MM.1S (cell line): Measurements from ENCODE around the gene SMAD7.

Experiments used
- DNase-seq: peaks from one replicate; pipeline ENCODE4 v3.0.0-alpha.2; 2015
- H2AFZ ChIP-seq: fragments of 300-600 bp; sonication (generic); 2 replicates; pipeline ENCODE4 v1.6.0; 2016; ENCODE audit warnings: antibody characterized with exemption, low read length
- H3F3A ChIP-seq: fragments of 300-600 bp; sonication (generic); 2 replicates; pipeline ENCODE4 v1.6.1; 2016; ENCODE audit warnings: mild to moderate bottlenecking, antibody characterized with exemption, low read length, moderate library complexity, mixed read lengths; ENCODE audit not compliant: insufficient read depth
- H3K27ac ChIP-seq: fragments of 300-600 bp; sonication (generic); 2 replicates; pipeline ENCODE4 v1.5.1; 2016; ENCODE audit warnings: mild to moderate bottlenecking, low read length
- H3K27me3 ChIP-seq: fragments of 300-600 bp; sonication (generic); replicated peaks from 2 replicates; pipeline ENCODE4 v1.6.0; 2016; ENCODE audit warnings: low read length; ENCODE audit not compliant: insufficient read depth
- H3K36me3 ChIP-seq: fragments of 300-600 bp; sonication (generic); replicated peaks from 2 replicates; pipeline ENCODE4 v1.6.1; 2016; ENCODE audit warnings: mild to moderate bottlenecking, low read length, mixed read lengths; ENCODE audit not compliant: insufficient read depth
- H3K4me1 ChIP-seq: fragments of 300-600 bp; sonication (generic); 2 replicates; pipeline ENCODE4 v1.6.1; 2016; ENCODE audit warnings: low read length, mixed read lengths
- H3K4me2 ChIP-seq: fragments of 300-600 bp; sonication (generic); 2 replicates; pipeline ENCODE4 v1.6.0; 2016; ENCODE audit warnings: low read depth, low read length
- H3K4me3 ChIP-seq: fragments of 300-600 bp; sonication (generic); 2 replicates; pipeline ENCODE4 v1.5.1; 2016; ENCODE audit warnings: low read length, mixed read lengths
- H3K79me2 ChIP-seq: fragments of 300-600 bp; sonication (generic); 2 replicates; pipeline ENCODE4 v1.6.1; 2016; ENCODE audit warnings: mixed run types, low read length, mixed read lengths
- H3K9ac ChIP-seq: fragments of 300-600 bp; sonication (generic); 2 replicates; pipeline ENCODE4 v1.6.1; 2016; ENCODE audit warnings: low read length, mixed read lengths
- H3K9me2 ChIP-seq: fragments of 300-600 bp; sonication (generic); replicated peaks from 2 replicates; pipeline ENCODE4 v1.6.1; 2016; ENCODE audit warnings: mild to moderate bottlenecking, low read length, mixed read lengths; ENCODE audit not compliant: insufficient read depth
- H3K9me3 ChIP-seq: fragments of 300-600 bp; sonication (generic); replicated peaks from 2 replicates; pipeline ENCODE4 v1.6.1; 2016; ENCODE audit warnings: mild to moderate bottlenecking, low read length, mixed read lengths; ENCODE audit not compliant: insufficient read depth
- H4K20me1 ChIP-seq: fragments of 300-600 bp; sonication (generic); 2 replicates; pipeline ENCODE4 v1.6.1; 2016; ENCODE audit warnings: mild to moderate bottlenecking, low read length, moderate library complexity, mixed read lengths; ENCODE audit not compliant: insufficient read depth
- CTCF ChIP-seq: fragments of 300-600 bp; sonication (generic); IDR thresholded peaks from 2 replicates; pipeline ENCODE4 v1.5.1; 2016; ENCODE audit warnings: antibody characterized with exemption, low read length, mixed read lengths
- EZH2 ChIP-seq: fragments of 300-600 bp; sonication (generic); optimal IDR thresholded peaks from 2 replicates; pipeline ENCODE3; 2017; ENCODE audit warnings: low read depth, mild to moderate bottlenecking, antibody characterized with exemption, low read length, mixed read lengths
- EZH2phosphoT487 ChIP-seq: fragments of 300-600 bp; sonication (generic); IDR thresholded peaks from 2 replicates; pipeline ENCODE4 v1.6.1; 2018; ENCODE audit warnings: antibody characterized with exemption, low read length

SMAD7 gene

GRCh38 chr18:48958951-48959350 is 8.2 kb upstream of the SMAD7 start:
- Histone ChIP-seq H3K36me3 (no peaks in the 10 kb centered on the region), H4K20me1 (no peaks in the 10 kb centered on the region), H3K4me2 (no peak overlapping the region), H3K27ac (no peak overlapping the region), H3K9ac (no peak overlapping the region), H3K27me3 (no peaks in the 10 kb centered on the region), H3K9me3 (no peaks in the 10 kb centered on the region), H3F3A (no peaks in the 10 kb centered on the region), H2AFZ (no peak overlapping the region), H3K4me3 (no peak overlapping the region), H3K4me1 (peaks cover 11% of the 10 kb centered on the region), H3K9me2 (no peaks in the 10 kb centered on the region), H3K79me2 (no peaks in the 10 kb centered on the region)
- DNase-seq, result no peak
- TF ChIP-seq EZH2 (no peak), EZH2phosphoT487 (no peak), CTCF (no peak)

- H3K27ac ChIP-seq, result no peak overlapping the region
- no peak for TF ChIP-seq CTCF
- no peak for TF ChIP-seq EZH2
- no peak for TF ChIP-seq EZH2phosphoT487
Observed at GRCh38 chr18:48957616-48958015, 6.9 kb upstream of the SMAD7 start.

GRCh38 chr18:48957136-48957535 is 6.4 kb upstream of the SMAD7 start:
- H3K79me2 ChIP-seq, result 0 out of 2 replicates have a peak, but pooled peaks cover 3% of the 10 kb centered on the region
- no peaks in the 10 kb centered on the region for H4K20me1 ChIP-seq
- H3K9me2 ChIP-seq, result no peaks in the 10 kb centered on the region
- H3K4me2 ChIP-seq, result no peak overlapping the region
- H2AFZ ChIP-seq, result no peak overlapping the region
- peaks cover 17% of the 10 kb centered on the region for H3K4me1 ChIP-seq
- TF ChIP-seq EZH2phosphoT487, result no peak
- no peak for TF ChIP-seq EZH2
- TF ChIP-seq CTCF, result no peak
- H3F3A ChIP-seq, result peaks cover 14% of the 10 kb centered on the region
- H3K9ac ChIP-seq, result no peak overlapping the region
- no peaks in the 10 kb centered on the region for H3K36me3 ChIP-seq
- no peak overlapping the region for H3K27ac ChIP-seq
- H3K27me3 ChIP-seq, result no peaks in the 10 kb centered on the region
- no peak for DNase-seq
- H3K4me3 ChIP-seq, result no peak overlapping the region
- no peaks in the 10 kb centered on the region for H3K9me3 ChIP-seq

More at GRCh38 chr18:48957616-48958015, 6.9 kb upstream of the SMAD7 start:
- peaks cover 9% of the 10 kb centered on the region for H3F3A ChIP-seq
- no peak overlapping the region for H3K9ac ChIP-seq
- no peak overlapping the region for H3K4me2 ChIP-seq
- no peaks in the 10 kb centered on the region for H3K9me3 ChIP-seq
- no peaks in the 10 kb centered on the region for H4K20me1 ChIP-seq
- no peaks in the 10 kb centered on the region for H3K36me3 ChIP-seq
- H3K9me2 ChIP-seq, result no peaks in the 10 kb centered on the region
- H3K4me1 ChIP-seq, result peaks cover 17% of the 10 kb centered on the region
- no peak overlapping the region for H3K4me3 ChIP-seq
- 0 out of 2 replicates have a peak, but pooled peaks cover 3% of the 10 kb centered on the region for H3K79me2 ChIP-seq
- no peak for DNase-seq
- H3K27me3 ChIP-seq, result no peaks in the 10 kb centered on the region
- H2AFZ ChIP-seq, result no peak overlapping the region
